ENCODE measurements around the gene C15orf40.

Gene C15orf40

GRCh38 chr15:82992436-82992998, 18.9 kb downstream of the C15orf40 start:
- DNase-seq: no peak

GRCh38 chr15:82986442-82986780, 25.0 kb downstream of the C15orf40 start:
- DNase-seq: no peak

GRCh38 chr15:82985688-82986441, 25.6 kb downstream of the C15orf40 start, which contains the start of gene RAMAC:
RAMAC (plus strand) TSS chr15:82986210; CDS start chr15:82989019, 2,809 bp downstream.
- peak; percentile 95 for DNase-seq

GRCh38 chr15:82980981-82981380, 30.5 kb downstream of the C15orf40 start:
- DNase-seq: no peak

- no peak for DNase-seq
Observed at GRCh38 chr15:82979726-82980125, 31.7 kb downstream of the C15orf40 start.

GRCh38 chr15:82978438-82978837, 33.0 kb downstream of the C15orf40 start:
- no peak for DNase-seq

GRCh38 chr15:82977076-82977475, 34.4 kb downstream of the C15orf40 start:
- DNase-seq: no peak

- no peak for DNase-seq
Observed at GRCh38 chr15:82972990-82973389, 38.4 kb downstream of the C15orf40 start.

- DNase-seq: no peak
Observed at GRCh38 chr15:82971218-82971984, 40.0 kb downstream of the C15orf40 start.

GRCh38 chr15:82970696-82971095, 40.7 kb downstream of the C15orf40 start:
- no peak for DNase-seq

- DNase-seq: no peak
Observed at GRCh38 chr15:82970078-82970686, 41.3 kb downstream of the C15orf40 start.

- DNase-seq: no peak
Observed at GRCh38 chr15:82969353-82969752, 42.1 kb downstream of the C15orf40 start.

GRCh38 chr15:82968066-82968465, 43.4 kb downstream of the C15orf40 start:
- DNase-seq: peak; percentile 73

- DNase-seq: no peak
Observed at GRCh38 chr15:82966671-82967071, 44.8 kb downstream of the C15orf40 start.

GRCh38 chr15:82964890-82965289, 46.5 kb downstream of the C15orf40 start:
- no peak for DNase-seq

GRCh38 chr15:82963471-82964341, 47.7 kb downstream of the C15orf40 start:
- DNase-seq: peak; percentile 55

GRCh38 chr15:82960766-82961165, 50.7 kb downstream of the C15orf40 start:
- no peak for DNase-seq

- no peak for DNase-seq
Observed at GRCh38 chr15:82959423-82959822, 52.0 kb downstream of the C15orf40 start.

- DNase-seq: no peak
Observed at GRCh38 chr15:82958638-82959037, 52.8 kb downstream of the C15orf40 start.

GRCh38 chr15:82952158-82953081, 59.0 kb downstream of the C15orf40 start, which contains the start of gene HOMER2:
HOMER2 (minus strand) TSS chr15:82952720; CDS start chr15:82952535, 185 bp downstream.
- peak; percentile 21 for DNase-seq

Data from fibroblast of skin of right quadriceps (primary cell).